ENCODE data around the gene NOLC1.

The NOLC1 gene

DNA sequence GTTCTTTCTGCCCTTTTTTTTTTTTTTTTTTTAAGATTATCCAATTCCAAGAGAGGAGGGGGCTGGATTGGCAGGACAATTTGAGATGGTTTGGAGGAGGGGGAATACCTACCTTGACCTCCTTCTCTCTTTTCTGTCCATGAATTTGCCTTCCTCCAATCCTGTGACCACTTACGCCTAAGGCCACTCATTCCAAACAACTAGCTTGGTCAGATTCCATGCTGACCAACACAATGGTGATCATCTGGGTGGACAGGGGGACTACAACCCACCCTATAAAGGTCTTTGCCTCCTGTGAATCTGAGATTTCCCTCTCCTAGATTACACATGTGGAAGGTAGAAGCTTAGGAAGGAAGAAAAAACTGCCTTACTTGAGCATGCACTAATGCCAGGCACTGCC lies 29.7 kb upstream of the NOLC1 start:
- no peak for DNase-seq

DNA sequence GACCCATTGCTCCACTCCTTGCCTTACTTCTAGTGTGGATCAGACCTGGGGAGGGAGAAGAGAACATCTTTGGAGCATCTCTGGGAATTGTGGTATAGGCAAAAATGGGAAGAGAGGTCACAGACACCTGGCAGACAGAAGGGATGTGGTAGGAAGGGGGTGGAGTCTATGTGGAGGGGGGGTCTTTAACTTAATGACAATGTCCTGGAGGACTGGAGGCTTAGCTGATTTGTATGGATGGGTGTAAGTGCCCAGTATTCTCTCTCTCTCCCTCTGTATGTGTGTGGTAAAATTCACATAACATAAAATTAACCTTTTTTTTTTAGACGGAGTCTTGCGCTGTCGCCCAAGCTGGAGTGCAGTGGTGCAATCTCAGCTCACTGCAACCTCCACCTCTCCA lies 29.0 kb upstream of the NOLC1 start:
- DNase-seq, result no peak

DNA sequence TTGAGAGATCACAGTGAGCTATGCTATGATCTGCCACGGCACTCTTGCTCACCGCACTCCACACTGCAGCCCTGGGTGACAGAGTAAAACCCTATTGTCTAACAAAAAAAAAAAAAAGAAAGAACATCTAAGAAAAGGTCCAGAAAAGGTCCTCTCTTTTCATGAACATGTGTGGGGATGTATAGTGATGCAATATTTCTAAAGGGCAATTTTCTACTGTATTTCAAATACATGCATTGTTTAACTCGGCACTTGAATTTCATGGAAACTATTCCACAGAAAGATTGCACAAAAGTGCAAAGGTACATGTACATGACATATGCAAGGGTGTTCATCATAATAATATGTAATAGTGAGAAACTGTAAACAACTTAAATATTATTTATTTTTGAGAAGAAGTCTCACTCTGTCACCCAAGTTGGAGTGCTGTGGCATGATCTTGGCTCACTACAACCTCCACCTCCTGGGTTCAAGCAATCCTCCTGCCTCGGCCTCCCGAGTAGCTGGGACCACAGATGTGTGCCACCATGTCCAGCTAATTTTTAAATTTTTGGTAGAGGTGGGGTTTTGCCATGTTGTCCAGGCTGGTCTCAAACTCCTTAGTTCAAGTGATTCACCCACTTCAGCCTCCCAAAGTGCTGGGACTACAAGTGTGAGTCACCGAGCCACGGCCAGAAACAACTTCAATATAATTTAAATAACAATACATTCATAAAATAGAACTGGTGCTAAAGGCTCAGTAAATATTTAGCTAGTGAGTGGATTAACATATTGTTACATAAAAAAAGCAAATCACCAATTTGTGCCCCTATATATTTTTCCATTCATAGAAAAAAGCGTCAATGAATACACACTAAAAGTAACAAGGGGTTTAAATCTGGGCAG lies 20.7 kb upstream of the NOLC1 start:
- no peak for DNase-seq

DNA sequence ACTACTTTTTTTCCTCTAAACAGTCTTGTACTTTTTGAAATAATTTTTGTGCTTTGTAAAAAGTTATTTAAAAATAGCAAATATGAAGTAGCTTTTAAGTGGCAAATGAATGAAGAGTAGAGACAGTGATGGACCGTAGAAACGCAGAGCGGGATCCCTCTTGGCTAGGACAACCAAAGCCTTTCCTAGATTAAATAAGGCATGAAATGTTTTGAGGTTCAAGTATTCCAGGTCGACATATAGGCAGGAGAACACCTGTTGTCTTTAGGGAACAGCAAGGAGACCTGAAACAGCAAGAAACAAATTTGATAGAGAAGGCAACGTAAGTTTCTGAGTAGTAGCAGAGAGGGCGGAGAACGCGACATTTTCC lies 20.0 kb upstream of the NOLC1 start:
- DNase-seq, result no peak

DNA sequence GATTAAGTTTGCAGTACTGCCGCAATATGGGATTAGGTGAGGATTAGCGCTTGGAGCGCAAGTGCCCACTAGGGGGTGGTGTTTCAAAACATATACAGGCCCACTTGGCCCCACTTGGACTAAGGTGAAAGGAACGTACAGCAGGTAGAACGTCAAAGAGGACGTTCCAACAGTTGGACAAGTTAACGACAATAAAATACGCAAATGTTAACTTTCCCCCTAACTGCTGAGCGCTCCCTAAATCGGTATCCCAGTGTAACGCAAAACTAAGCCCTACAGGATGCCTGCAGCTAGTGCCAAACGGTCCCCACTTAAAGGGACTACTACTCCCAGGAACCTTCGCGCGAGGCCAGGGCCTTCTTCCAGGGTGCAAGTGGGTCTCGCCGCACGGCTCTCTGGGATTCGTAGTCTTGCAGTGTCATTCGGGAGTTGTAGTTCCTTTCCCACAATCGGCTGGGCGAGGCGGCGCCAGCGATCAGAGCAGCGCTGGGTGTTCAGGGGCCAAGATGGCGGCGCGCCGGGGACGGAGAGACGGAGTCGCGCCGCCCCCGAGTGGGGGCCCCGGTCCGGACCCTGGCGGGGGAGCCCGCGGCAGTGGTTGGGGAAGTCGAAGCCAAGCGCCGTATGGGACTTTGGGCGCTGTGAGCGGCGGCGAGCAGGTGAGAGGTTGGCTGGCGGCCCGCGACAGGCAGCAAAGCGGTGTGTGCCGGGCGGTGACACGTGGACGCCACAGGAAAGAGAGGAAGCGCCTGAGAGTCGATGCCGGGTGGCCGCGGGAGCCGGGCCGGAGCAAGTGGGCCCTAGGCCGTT lies 19.4 kb upstream of the NOLC1 start, which contains the start of gene PPRC1:
Gene PPRC1, plus strand, starts transcription at position 478 of the 810 bp plus-strand sequence. Its CDS starts 29 bp downstream, at position 507.
- peak; percentile 92 for DNase-seq

DNA sequence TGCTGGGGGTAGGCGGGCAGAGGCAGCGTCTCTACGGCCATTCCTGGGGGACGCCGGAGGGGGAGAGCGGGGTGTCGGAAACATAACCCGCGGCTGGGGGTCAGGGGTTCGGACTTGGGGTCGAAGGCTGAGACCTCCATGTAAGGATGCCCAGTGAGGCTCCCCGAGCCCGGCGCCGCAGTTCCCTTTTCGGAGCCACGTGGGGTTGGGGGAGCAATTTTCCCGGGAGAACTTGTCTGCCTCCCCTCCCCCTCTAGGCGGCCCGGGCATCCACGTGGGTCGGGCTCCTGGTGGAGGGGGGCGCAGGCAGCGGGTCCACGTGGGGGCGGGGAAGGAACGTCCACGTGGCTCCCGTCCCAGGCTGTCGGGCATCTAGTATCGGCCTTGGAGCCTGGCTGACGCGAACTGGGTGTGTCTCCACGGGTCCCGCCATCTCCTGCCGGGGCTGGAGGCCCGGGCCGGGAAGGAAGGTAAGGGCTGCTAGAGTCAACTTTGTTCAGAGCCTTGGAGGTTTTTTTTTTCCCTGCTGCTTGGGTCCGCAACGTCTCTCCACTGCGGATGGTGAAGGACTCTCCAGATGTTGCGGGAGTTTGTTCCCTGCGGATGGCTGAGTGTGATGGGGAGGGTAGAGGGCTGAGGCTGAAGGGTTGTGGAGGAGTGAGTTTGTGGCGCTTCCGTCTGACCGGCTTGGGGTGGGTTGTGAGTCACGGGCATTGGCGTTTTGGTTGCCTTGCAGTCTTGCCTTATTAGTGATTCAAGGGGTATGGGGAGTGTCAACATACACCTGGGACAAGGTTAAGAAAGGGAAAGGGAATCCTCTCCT lies 18.6 kb upstream of the NOLC1 start:
- peak; percentile 10 for DNase-seq

DNA sequence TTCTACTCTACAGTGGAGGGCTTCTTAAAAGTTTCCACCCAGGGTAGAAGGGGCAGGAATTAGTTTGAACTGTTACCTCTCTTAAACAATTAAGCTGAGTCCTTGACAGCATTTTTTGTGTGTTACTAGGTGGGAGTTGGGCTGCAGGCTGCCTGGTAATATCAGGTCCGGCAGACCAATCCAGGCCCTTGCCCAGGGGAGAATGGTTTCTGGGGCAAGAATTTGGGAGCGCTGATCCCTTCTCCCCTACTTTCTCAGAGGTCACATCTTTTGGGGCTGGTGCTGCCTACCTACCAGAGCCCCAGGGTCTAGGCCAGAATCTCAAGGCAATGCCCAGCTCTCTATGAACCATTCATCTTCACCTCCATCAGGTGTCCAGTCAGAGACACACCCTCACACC lies 17.8 kb upstream of the NOLC1 start:
- DNase-seq, result no peak

DNA sequence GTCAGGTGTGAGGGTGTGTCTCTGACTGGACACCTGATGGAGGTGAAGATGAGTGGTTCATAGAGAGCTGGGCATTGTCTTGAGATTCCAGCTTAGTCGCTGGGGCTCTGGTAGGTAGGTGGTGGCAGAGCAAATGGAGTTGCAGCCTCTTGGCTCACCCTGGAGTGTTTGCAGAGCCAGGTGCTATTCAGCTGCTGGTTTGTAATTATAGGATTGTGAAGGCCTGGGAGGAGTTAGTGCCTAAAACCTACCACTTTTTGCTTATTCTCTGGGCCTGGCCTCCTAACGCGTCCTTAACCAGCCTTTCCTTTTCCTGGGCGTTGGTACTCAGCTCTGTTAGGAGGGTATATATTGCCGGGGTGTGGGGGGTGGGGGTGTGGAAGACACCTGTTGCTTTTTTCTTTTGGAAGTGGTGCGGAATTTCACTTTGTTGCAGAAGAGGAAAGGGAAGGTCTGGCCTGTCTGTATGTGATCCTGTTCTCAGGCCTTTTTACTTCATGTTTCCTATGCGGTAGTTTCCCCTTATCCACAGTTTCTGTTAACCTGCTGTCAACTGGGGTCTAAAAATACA lies 16.1 kb upstream of the NOLC1 start:
- DNase-seq, result peak; percentile 32

DNA sequence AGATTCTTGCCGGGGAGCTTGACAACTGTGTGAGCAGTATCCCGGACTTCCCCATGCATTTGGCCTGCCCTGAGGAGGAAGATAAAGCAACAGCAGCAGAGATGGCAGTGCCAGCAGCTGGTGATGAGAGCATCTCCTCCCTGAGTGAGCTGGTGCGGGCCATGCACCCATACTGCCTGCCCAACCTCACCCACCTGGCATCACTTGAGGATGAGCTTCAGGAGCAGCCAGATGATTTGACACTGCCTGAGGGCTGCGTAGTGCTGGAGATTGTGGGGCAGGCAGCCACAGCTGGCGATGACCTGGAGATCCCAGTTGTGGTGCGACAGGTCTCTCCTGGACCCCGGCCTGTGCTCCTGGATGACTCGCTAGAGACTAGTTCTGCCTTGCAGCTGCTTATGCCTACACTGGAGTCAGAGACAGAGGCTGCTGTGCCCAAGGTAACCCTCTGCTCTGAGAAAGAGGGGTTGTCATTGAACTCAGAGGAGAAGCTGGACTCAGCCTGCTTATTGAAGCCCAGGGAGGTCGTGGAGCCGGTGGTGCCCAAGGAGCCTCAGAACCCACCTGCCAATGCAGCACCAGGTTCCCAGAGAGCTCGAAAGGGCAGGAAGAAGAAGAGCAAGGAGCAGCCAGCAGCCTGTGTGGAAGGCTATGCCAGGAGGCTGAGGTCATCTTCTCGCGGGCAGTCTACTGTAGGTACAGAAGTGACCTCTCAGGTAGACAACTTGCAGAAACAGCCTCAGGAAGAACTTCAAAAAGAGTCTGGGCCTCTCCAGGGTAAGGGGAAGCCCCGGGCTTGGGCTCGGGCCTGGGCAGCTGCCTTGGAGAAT lies 12.7 kb upstream of the NOLC1 start:
- DNase-seq, result no peak

DNA sequence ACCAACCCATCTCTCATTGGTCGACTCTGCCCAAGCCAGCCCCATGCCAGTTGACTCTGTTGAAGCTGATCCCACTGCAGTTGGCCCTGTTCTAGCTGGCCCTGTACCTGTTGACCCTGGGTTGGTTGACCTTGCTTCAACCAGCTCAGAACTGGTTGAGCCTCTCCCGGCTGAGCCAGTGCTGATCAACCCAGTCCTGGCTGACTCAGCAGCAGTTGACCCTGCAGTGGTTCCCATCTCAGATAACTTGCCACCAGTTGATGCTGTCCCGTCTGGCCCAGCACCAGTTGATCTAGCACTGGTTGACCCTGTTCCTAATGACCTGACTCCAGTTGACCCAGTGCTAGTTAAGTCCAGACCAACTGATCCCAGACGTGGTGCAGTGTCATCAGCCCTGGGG lies 12.0 kb upstream of the NOLC1 start:
- no peak for DNase-seq

DNA sequence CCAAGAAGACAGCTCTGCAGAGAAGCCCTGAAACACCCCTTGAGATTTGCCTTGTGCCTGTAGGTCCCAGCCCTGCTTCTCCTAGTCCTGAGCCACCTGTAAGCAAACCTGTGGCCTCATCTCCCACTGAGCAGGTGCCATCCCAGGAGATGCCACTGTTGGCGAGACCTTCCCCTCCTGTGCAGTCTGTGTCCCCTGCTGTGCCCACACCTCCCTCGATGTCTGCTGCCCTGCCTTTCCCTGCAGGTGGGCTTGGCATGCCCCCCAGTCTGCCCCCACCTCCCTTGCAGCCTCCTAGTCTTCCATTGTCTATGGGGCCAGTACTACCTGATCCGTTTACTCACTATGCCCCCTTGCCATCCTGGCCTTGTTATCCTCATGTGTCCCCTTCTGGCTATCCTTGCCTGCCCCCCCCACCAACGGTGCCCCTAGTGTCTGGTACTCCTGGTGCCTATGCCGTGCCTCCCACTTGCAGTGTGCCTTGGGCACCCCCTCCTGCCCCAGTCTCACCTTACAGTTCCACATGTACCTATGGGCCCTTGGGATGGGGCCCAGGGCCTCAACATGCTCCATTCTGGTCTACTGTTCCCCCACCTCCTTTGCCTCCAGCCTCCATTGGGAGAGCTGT lies 11.2 kb upstream of the NOLC1 start:
- DNase-seq, result no peak

DNA sequence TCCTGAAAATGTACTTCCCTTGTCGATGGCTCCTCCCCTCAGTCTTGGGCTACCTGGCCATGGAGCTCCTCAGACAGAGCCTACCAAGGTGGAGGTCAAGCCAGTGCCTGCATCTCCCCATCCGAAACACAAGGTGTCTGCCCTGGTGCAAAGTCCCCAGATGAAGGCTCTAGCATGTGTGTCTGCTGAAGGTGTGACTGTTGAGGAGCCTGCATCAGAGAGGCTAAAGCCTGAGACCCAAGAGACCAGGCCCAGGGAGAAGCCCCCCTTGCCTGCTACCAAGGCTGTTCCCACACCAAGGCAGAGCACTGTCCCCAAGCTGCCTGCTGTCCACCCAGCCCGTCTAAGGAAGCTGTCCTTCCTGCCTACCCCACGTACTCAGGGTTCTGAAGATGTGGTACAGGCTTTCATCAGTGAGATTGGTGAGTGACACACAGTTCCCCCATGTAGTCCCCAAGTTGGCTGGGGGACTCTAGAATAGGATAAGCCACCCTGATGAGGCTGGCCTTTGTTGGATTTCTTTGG lies 10.5 kb upstream of the NOLC1 start:
- DNase-seq, result no peak

DNA sequence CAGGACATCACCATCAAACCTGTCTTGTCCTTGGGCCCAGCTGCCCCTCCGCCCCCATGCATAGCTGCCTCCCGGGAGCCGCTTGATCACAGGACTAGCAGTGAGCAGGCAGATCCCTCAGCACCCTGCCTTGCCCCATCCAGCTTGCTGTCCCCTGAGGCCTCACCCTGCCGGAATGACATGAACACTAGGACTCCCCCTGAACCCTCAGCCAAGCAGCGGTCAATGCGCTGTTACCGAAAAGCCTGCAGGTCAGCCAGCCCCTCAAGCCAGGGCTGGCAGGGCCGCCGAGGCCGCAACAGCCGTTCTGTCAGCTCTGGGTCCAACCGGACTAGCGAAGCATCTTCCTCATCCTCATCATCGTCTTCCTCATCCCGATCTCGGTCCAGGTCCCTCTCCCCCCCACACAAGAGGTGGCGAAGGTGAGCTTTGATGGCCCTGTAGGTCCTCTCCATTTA lies 5.2 kb upstream of the NOLC1 start:
- no peak for DNase-seq

DNA sequence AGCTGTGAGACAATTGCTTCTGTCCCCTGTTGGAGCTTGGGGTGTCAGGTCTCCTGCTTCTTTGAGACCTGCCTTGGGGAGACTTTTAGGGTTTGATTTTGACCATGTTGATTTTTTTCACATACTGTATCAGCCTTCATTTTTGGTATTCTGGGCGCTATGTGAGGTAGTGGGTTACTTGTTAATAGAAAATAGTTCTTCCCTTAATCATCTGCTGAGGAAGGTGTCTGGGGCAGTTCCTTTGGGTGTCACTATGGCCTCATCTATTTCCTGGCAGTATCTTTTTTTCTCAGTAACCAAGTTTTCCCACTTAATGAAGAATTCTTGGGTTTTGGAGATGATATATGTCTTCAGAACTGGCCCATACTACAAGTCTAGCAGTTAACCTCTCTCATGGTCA lies 4.6 kb upstream of the NOLC1 start:
- no peak for DNase-seq

DNA sequence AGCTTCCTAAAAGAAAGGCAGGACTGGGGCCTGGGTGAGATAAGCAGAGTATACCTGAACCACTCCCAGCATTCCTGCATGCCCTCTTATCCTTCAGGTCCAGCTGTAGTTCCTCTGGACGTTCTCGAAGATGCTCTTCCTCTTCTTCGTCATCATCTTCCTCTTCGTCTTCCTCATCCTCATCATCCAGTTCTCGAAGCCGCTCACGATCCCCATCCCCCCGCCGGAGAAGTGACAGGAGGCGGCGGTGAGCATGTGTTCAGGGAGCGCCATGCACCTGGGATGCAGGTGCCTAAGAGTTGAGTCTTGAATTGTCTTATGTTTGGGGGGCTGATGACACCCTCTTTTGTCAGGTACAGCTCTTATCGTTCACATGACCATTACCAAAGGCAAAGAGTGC lies 3.9 kb upstream of the NOLC1 start:
- DNase-seq, result no peak

DNA sequence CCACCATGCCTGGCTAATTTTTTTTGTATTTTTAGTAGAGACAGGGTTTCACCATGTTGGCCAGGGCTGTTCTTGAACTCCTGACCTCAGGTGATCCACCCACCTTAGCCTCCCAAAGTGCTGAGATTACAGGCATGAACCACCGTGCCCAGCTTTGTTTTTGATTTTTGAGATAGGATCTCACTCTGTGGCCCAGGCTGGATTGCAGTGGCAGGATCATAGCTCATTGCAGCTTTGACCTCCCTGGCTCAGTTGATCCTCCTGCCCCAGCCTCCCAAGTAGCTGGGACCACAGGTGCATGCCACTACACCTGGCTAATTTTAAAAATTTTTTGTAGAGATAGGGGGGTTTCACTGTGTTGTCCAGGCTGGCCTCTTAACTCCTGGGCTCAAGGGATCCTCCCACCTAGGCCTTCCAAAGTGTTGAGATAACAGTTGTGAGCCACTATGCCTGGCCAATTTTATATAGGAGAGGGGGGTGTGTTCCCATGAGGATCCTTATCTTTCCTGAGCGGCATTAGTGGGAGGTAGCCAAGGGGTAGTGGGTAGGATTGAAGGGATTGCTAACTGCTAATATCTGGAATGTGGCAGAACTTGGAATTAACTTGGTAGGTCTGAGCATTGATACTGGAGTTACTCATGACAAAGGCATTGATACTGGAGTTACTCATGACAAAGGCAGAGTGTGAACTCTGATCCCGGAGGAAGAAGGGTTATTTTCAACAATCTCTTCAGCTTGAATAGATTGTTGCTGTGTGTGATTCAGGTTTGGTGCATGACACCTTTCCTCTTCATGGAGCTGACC lies 1.0 kb upstream of the NOLC1 start:
- DNase-seq, result no peak

DNA sequence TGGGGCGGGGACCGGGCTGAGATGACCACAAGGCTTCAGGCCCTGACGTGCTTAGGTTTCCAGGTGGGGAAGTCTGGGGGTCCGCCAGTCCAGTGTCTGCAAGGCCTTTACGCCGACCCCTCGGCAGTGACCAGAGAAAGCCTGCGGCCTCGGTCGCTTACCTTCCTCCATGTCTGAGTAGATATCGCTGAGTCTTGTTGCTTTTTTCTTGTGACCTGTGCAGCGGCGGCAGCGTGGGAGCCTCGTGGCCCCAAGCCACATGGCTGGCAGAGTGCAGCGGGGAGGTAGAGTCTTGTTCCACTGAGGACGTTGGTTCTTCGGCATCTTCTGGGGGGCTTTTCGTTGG lies 329 bp downstream of the NOLC1 start:
- DNase-seq, result no peak

DNA sequence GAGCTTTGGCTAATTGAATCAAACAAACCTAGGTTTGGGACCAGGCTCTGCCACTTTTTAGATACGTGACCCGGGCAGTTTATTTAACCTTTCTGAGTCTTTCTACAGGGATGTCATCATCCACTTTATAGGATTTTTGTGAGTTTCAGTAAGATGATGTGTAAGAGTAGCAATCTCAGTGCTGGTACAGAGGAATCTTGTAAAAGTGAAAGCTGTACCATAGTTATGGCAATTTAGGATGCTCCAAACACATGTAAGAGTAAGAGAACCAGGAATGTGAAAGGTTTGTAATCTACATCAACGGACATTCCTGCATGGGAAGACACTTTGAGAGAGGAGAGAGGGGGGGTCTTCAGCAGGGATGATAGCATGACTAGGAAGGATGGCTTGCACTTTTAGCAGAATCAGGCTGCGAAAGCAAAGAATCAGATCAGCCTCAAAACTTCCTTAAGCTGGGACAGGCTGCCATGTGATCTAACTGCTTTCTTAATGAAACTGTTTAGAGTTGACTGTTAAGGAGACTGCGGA lies 968 bp downstream of the NOLC1 start:
- DNase-seq, result no peak

DNA sequence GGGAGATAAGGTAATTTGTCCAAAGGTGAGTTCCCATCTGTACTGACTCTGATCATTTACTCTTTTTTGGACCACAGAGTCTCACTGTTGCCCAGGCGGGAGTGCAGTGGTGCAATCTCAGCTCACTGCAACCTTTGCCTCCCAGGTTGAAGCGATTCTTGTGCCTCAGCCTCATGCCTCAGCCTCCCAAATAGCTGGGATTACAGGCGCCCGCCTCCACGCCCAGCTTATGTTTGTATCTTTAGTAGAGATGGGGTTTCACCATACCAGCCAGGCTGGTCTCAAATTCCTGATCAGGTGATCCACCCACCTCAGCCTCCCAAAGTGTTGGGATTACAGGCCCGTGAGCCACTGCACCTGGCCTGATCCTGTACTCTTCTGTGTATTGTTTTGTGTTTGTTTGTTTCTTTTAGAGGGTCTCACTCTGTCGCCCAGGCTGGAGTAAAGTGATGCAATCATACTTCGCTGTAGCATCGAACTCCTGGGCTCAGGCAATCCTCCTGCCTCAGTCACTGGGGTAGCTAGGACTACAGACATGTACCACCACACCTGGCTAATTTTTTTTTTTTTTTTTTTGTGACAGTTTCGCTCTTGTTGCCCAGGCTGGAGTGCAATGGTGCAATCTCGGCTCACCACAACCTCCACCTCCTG lies 2.4 kb downstream of the NOLC1 start:
- no peak for DNase-seq

DNA sequence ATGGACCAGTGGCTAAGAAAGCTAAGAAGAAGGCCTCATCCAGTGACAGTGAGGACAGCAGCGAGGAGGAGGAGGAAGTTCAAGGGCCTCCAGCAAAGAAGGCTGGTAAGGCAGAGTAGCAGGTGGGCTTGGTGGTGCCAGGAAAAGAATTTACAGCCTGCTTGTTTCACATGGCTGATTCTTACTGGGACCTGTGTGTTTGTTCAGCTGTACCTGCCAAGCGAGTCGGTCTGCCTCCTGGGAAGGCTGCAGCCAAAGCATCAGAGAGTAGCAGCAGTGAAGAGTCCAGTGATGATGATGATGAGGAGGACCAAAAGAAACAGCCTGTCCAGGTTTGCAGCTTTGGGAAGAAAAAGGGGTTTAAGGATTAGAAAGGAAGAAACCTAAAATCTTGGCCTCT lies 5.0 kb downstream of the NOLC1 start:
- no peak for DNase-seq

Data from NCI-H1105 treated with DMSO at 0.1 percent for 48 hours (cell line).